AG10803 (cell line): ENCODE measurements around the gene IDH2.
"Not testable (repeated sequence)": the region's sequence is repeated elsewhere in the genome, so short reads cannot be mapped to it uniquely, and the experiment has no call there.

ENCODE experiments used
- DNase-seq: peaks from one replicate; pipeline ENCODE4 v3.0.0; 2010; ENCODE audit warnings: low read depth
- H3K4me3 ChIP-seq: 2 replicates; pipeline ENCODE4 v1.5.1; 2011; ENCODE audit warnings: mild to moderate bottlenecking, low read length, control low read depth
- TF ChIP-seq, protein P1 (sequence below): conservative IDR thresholded peaks from 2 replicates; pipeline ENCODE4 v1.5.1; 2011; ENCODE audit warnings: mild to moderate bottlenecking, low read length, control low read depth, inconsistent platforms

Gene IDH2

DNA sequence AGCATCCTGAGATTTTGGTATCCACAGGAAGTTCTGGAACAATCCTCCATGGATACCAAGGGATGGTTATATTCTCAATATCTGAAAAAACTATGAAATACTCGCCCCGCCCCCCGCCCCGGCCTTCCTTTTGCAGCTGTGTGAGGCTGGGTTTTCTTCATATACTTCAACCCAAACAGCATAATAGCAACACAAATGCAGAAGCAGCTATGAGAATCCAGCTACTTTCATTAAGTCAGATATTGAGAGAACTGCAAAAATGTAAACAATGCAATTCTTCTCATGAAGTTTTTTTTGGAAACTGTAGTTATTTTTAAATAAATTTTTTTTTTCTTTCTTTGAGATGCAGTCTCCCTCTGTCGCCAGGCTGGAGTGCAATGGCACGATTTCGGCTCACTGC lies 10.9 kb upstream of the IDH2 start:
- H3K4me3 ChIP-seq, result no peak overlapping the region
- TF ChIP-seq, protein P1, sequence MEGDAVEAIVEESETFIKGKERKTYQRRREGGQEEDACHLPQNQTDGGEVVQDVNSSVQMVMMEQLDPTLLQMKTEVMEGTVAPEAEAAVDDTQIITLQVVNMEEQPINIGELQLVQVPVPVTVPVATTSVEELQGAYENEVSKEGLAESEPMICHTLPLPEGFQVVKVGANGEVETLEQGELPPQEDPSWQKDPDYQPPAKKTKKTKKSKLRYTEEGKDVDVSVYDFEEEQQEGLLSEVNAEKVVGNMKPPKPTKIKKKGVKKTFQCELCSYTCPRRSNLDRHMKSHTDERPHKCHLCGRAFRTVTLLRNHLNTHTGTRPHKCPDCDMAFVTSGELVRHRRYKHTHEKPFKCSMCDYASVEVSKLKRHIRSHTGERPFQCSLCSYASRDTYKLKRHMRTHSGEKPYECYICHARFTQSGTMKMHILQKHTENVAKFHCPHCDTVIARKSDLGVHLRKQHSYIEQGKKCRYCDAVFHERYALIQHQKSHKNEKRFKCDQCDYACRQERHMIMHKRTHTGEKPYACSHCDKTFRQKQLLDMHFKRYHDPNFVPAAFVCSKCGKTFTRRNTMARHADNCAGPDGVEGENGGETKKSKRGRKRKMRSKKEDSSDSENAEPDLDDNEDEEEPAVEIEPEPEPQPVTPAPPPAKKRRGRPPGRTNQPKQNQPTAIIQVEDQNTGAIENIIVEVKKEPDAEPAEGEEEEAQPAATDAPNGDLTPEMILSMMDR, result no peak
- DNase-seq, result no peak

DNA sequence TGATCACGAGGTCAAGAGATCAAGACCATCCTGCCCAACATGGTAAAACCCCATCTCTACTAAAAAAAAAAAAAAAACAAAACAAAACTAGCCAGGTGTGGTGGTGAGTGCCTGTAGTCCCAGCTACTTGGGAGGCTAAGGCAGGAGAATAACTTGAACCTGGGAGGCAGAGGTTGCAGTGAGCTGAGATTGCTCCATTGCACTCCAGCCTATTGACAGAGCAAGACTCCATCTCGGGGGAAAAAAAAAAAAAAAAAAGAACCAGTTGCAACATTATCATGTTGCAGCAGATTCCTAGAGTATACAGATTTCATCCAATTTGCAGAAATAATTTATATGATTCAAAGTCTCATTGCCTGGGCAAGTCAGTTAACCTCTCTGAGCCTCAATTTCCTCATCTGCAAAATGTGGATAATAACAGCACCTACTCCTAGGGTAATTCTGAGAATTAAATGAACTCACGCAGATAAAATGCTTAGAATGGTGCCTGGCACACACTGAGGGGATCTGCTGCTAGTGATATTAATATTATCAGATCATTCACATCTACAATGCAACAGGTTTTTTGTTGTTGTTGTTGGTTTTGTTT lies 7.0 kb upstream of the IDH2 start:
- DNase-seq, result peak; percentile 15
- not testable (repeated sequence) for H3K4me3 ChIP-seq

DNA sequence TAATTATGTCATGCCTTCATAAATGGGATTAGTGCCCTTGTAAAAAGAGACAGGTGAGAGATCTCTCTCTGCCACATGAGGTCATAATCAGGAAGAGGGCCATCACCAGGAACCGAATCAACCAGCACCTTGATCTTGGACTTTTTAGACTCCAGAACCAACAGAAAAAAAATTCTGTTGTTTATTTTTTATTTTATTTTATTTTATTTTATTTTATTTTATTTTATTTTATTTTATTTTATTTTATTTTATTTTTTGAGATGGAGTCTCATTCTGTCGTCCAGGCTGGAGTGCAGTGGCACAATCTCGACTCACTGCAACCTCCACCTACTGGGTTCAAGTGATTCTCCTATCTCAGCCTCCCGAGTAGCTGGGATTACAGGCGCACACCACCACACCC lies 5.8 kb upstream of the IDH2 start:
- not testable (repeated sequence) for H3K4me3 ChIP-seq, DNase-seq

DNA sequence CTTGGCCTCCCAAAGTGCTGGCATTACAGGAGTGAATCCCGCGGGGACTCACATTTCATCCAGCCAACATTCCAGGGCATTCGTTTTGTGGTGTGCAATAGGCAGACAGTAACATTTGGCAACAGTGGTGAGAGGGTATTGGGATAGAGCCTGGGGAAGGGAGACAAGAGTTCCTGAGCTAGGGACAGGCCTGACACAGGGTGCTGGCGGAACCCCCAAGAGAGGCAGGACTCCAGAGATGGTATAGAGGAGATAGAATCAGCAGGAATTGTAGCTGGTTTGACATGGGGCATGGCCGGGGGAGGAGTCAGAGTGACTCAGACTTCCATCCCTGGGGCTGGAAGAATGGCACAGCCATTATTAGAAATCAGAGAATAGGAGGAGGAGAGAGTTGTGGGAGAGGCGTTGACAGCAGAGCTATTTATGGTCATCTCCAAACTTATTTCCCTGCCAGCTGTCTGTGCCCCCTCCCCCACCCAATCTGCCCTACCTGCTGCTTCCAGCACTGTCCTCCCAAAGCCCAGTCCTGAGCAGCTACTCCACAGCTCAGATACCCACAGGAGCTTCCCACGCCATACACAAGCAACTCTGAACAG lies 4.4 kb upstream of the IDH2 start:
- TF ChIP-seq, protein P1, result no peak

DNA sequence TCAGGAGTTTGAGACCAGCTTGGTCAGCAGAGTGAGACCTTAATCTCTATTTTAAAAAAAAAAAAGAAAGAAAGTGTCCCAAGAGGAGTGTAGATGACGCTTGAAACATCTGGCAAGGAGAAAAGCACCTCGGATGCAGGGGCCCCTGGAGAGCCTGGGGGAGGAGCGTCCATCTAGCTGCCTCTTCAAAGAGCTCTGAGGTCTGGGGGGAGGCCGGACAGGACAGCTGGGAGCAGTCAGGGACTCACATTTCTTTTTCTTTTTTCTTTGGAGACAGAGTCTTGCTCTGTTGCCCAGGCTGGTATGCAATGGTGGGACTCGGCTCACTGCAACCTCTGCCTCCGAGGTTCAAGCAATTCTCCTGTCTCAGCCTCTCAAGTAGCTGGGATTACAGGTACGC lies 3.3 kb upstream of the IDH2 start:
- no peak for DNase-seq
- TF ChIP-seq, protein P1, result no peak
- no peak overlapping the region for H3K4me3 ChIP-seq

More for the DNA sequence above, 4.4 kb upstream of the IDH2 start:
- H3K4me3 ChIP-seq, result no peak overlapping the region
- DNase-seq, result peak; percentile 60

DNA sequence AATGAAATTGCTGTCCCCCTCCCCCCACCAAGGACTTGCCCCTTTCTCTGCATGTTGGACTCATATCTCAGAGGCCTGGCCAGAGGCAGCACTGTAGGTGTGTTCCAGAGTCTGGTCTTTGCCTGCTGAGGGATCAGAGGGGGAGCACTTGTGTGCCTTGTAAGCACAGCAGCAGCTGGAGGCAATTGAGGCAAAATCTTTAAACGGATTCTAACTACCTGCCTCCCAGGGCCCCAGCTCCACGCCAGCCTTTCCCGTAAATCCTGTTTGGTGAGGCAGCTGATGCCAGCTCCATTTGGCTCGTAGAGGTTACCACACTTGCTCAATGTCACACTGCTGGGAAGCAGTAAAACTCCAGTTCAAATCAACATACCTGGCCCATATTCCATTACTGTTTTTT lies 2.3 kb upstream of the IDH2 start:
- DNase-seq, result no peak
- TF ChIP-seq, protein P1, result no peak
- H3K4me3 ChIP-seq, result no peak overlapping the region

DNA sequence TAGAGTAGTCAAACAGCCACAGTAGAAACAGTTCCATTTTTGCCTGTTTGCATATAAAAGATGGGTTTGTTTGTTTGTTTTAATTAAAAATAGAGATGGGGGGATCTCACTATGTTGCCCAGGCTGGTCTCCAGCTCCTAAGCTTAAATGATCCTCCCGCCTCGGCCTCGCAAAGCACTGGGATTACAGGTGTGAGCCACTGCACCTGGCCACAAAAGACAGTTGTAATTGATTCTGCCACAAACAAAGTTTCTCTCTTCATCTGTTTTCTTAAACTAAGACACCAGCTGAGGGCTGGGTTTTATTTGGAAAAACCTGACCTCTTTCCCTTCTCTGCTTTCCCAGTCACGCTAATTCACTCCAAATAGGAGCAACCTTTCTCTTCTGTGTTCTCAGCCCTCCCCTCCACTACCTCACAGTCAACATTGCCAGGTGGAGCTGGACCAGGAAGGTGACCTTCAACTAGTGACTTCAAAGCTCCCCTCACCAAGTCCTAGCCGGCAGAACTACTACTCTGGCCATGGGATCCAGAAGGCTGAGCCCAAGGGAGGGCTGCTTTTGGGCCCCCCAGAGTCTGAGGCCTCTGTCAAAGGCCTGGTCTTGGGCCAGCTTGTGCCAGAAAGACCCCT lies 1.5 kb upstream of the IDH2 start:
- TF ChIP-seq, protein P1, result no peak
- DNase-seq, result no peak
- no peak overlapping the region for H3K4me3 ChIP-seq
